Testis (tissue), 2 donors: ENCODE results near the gene SRXN1.

Source experiments
- POLR2A ChIP-seq: fragments of 450-650 bp; IDR thresholded peaks from one replicate; pipeline ENCODE4 v1.6.1; 2017; ENCODE audit warnings: antibody characterized with exemption, mild to moderate bottlenecking, moderate library complexity
- TF ChIP-seq, protein P1 (sequence below), 3 experiments: fragments of 450-650 bp in 2 of 3; fragments of 200-600 bp in 1 of 3; sonication (generic) in 1 of 3; IDR thresholded peaks; one replicate each; pipeline ENCODE4 v1.5.1; 2016 to 2019; ENCODE audit warnings: antibody characterized with exemption in 3 of 3, mild to moderate bottlenecking in 2 of 3, moderate library complexity in 1 of 3

GRCh38 chr20:646868-647233 is 6.1 kb downstream of the SRXN1 start:
- TF ChIP-seq, protein P1, sequence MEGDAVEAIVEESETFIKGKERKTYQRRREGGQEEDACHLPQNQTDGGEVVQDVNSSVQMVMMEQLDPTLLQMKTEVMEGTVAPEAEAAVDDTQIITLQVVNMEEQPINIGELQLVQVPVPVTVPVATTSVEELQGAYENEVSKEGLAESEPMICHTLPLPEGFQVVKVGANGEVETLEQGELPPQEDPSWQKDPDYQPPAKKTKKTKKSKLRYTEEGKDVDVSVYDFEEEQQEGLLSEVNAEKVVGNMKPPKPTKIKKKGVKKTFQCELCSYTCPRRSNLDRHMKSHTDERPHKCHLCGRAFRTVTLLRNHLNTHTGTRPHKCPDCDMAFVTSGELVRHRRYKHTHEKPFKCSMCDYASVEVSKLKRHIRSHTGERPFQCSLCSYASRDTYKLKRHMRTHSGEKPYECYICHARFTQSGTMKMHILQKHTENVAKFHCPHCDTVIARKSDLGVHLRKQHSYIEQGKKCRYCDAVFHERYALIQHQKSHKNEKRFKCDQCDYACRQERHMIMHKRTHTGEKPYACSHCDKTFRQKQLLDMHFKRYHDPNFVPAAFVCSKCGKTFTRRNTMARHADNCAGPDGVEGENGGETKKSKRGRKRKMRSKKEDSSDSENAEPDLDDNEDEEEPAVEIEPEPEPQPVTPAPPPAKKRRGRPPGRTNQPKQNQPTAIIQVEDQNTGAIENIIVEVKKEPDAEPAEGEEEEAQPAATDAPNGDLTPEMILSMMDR (IDR thresholded peaks at IDR 0.05) = no peak
- TF ChIP-seq POLR2A = no peak
